OCI-LY3 (cell line): ENCODE measurements around the gene CERCAM.

Experiments used
- EZH2phosphoT487 ChIP-seq: fragments of 200-600 bp; shearing (Covaris generic); IDR thresholded peaks from 2 replicates; pipeline ENCODE4 v1.6.1; 2018; ENCODE audit warnings: antibody characterized with exemption, mixed run types, low read depth
- TF ChIP-seq, protein P1 (sequence below): fragments of 200-600, 300-600 bp; sonication (generic); IDR thresholded peaks from 2 replicates; pipeline ENCODE4 v1.5.1; 2014; ENCODE audit warnings: antibody characterized with exemption, low read length, low read depth

DNA sequence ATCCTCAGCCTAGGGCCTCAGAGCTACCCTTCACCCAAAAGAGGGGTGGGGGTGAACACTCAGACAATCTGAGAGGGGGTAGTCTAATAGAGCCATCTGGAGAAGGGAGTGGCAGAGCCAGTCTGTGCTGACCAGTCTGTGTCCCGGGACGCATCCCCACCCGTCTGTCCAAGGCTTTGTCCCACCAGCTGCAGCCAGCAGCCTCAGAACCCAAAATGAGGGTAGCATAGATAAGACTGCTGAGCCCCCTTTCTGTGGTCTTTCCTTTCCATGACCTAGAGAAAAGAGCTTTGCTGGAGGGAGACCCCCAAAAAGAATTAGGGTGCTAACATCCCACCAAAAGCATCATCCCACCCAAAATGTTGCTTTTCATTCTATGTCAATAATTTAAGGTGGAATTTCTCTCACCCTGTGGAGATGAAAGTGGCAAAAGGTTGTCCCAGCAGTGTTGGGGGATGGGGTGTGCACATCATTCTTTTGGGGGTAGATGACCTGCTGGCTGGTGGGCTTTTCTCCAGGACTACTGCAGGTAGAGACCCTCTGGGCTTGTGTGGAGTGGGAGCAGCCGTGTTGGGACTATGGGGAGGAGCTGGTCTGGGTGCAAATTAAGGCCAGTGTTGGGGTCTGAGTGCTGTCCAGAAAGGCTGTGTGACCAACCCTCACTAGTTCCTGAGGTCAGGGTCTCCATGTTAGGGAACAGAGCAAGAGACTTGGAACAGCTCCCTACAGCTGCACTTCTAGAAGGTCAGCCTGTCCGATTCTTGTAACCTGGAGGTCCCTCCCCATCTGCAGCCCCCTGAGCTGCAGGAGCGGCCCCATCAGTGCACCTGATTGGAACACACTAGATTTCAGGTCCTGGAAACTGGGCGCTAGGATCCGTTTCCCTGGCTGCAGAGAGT lies 29.6 kb upstream of the CERCAM start:
- TF ChIP-seq, protein P1, sequence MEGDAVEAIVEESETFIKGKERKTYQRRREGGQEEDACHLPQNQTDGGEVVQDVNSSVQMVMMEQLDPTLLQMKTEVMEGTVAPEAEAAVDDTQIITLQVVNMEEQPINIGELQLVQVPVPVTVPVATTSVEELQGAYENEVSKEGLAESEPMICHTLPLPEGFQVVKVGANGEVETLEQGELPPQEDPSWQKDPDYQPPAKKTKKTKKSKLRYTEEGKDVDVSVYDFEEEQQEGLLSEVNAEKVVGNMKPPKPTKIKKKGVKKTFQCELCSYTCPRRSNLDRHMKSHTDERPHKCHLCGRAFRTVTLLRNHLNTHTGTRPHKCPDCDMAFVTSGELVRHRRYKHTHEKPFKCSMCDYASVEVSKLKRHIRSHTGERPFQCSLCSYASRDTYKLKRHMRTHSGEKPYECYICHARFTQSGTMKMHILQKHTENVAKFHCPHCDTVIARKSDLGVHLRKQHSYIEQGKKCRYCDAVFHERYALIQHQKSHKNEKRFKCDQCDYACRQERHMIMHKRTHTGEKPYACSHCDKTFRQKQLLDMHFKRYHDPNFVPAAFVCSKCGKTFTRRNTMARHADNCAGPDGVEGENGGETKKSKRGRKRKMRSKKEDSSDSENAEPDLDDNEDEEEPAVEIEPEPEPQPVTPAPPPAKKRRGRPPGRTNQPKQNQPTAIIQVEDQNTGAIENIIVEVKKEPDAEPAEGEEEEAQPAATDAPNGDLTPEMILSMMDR: no peak
- TF ChIP-seq EZH2phosphoT487: no peak
